ENCODE results near the gene CFAP99. TPM values are rescaled to one million over a fixed set of nuclear protein-coding genes. Genes with fewer than 3 reads are reported as not detected.

The CFAP99 gene
- total RNA-seq, 2 donors from 2014 or later, result not detected

GRCh38 chr4:2383760-2384159 lies 35.0 kb upstream of the CFAP99 start:
- Histone ChIP-seq H3K27ac (no peak overlapping the region), H3K4me3 (no peak overlapping the region), H3K36me3 (no peaks in the 10 kb centered on the region), H3K4me1 (no peaks in the 10 kb centered on the region), H3K9me3 (no peaks in the 10 kb centered on the region), H3K27me3 (no peaks in the 10 kb centered on the region)
- no peak for TF ChIP-seq CTCF (IDR thresholded peaks at IDR 0.05)
- DNase-seq (ENCODE audit: low spot score), result no peak

GRCh38 chr4:2384245-2384644 lies 34.5 kb upstream of the CFAP99 start:
- H3K4me3 ChIP-seq, result no peak overlapping the region
- H3K4me1 ChIP-seq, result no peaks in the 10 kb centered on the region
- no peak for DNase-seq (ENCODE audit: low spot score)
- no peaks in the 10 kb centered on the region for H3K9me3 ChIP-seq
- H3K27ac ChIP-seq, result no peak overlapping the region
- no peaks in the 10 kb centered on the region for H3K27me3 ChIP-seq
- no peaks in the 10 kb centered on the region for H3K36me3 ChIP-seq
- no peak for TF ChIP-seq CTCF (IDR thresholded peaks at IDR 0.05)

GRCh38 chr4:2385516-2385915 lies 33.2 kb upstream of the CFAP99 start:
- H3K27me3 ChIP-seq, result no peaks in the 10 kb centered on the region
- DNase-seq (ENCODE audit: low spot score), result no peak
- no peaks in the 10 kb centered on the region for H3K36me3 ChIP-seq
- no peak overlapping the region for H3K4me3 ChIP-seq
- H3K27ac ChIP-seq, result no peak overlapping the region
- no peak for TF ChIP-seq CTCF (IDR thresholded peaks at IDR 0.05)
- no peaks in the 10 kb centered on the region for H3K4me1 ChIP-seq
- H3K9me3 ChIP-seq, result no peaks in the 10 kb centered on the region

- Histone ChIP-seq H3K9me3 (no peaks in the 10 kb centered on the region), H3K27me3 (no peaks in the 10 kb centered on the region), H3K4me3 (no peak overlapping the region), H3K36me3 (no peaks in the 10 kb centered on the region), H3K27ac (no peak overlapping the region), H3K4me1 (no peaks in the 10 kb centered on the region)
- no peak for DNase-seq (ENCODE audit: low spot score)
- no peak for TF ChIP-seq CTCF (IDR thresholded peaks at IDR 0.05)
These were observed 32.0 kb upstream of the CFAP99 start for GRCh38 chr4:2386717-2387116.

DNA sequence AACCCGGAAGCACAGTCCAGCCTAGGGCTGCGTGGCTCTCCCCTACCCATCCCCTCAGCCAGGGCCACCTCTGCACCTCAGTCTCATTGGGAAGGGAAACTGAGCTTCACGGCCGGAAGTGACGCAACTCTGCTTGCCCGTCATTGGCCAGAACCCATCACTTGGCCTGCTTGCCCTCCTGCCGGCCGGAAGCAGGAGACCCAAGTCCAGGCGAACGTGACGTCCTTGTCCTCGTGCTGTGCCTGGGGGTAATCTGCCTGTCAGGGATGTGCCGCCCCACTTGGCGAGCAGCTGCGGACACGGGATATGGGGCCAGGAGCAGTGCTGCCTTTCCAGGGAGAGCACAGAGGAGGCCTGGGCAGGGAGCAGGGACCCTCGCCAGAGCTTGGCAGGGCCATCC lies 31.5 kb upstream of the CFAP99 start:
- Histone ChIP-seq H3K4me3 (no peak overlapping the region), H3K27me3 (no peaks in the 10 kb centered on the region), H3K27ac (no peak overlapping the region), H3K36me3 (no peaks in the 10 kb centered on the region), H3K9me3 (no peaks in the 10 kb centered on the region), H3K4me1 (no peaks in the 10 kb centered on the region)
- TF ChIP-seq CTCF (IDR thresholded peaks at IDR 0.05), result no peak
- DNase-seq (ENCODE audit: low spot score), result no peak

DNA sequence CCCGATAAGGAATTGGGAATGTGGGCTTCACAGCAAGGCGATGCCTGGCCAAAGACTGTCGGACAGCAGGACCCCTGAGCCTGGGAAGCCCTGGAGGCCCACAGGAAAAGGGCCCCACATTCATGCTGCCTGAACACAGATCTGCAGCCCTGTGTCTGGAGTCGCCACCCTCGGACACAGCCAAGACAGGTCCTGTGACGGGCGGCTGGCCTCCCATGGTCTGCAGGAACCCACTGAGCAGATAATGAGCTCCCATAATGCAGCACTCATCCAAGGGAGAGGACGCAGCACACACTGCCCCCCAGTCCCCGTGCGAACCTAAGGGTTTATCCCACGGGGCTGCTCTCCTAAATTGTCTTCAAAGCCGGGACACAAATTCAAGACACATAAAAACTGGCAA lies 30.9 kb upstream of the CFAP99 start:
- no peak for TF ChIP-seq CTCF (IDR thresholded peaks at IDR 0.05)

More for the DNA sequence above, 30.9 kb upstream of the CFAP99 start:
- Histone ChIP-seq H3K27me3 (no peaks in the 10 kb centered on the region), H3K4me1 (no peaks in the 10 kb centered on the region), H3K4me3 (no peak overlapping the region), H3K27ac (no peak overlapping the region), H3K9me3 (no peaks in the 10 kb centered on the region), H3K36me3 (no peaks in the 10 kb centered on the region)
- DNase-seq (ENCODE audit: low spot score), result no peak
